ENCODE results near the gene KRT35. TPM values are rescaled to one million over a fixed set of nuclear protein-coding genes. Genes with fewer than 3 reads are reported as not detected.

Gene KRT35
- not detected in 2 replicates for total RNA-seq

GRCh38 chr17:41481036-41481435 lies at the start of gene KRT35:
KRT35 (minus strand) TSS chr17:41481151; CDS start chr17:41481097, 54 bp downstream.

GRCh38 chr17:41518789-41519449 lies 38.0 kb upstream of the KRT35 start, which contains the start of gene KRT15:
KRT15 (minus strand) TSS chr17:41518890; CDS start chr17:41518827, 63 bp downstream.

DNA sequence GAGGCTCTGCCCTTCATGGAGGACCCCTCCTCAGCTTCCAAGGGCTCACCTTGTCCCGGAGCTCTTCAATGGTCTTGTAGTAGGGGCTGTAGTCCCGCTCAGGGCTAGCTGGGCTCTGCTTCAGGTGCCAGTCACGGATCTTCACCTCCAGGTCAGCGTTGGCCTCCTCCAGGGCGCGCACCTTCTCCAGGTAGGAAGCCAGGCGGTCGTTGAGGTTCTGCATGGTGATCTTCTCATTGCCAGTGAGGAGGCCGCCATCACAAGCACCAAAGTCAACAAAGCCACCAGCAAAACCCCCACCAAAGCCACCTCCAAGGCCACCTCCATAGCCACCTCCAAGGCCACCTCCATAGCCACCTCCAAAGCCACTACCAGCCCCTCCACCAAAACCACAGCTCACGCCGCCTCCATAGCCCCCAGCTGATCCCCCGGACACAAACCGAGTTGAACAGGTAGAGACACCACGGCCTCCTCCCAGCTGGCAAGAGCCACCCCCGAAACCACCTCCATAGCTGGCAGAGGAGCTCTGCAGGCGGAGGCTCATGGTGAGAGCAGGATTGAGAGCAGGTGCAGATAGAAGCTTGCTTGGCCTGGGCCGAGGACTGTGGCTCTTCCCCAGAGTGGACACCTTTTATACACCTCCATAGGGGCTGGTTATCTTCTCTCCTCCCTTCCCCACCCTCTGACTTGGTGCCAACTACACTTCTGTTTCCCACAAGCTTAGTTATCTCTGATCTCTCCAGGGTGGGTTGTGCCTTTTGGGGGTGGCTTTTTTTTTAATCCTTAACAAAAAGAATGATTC lies 24.3 kb upstream of the KRT35 start, which contains the start of gene KRT13:
KRT13 (minus strand) TSS at position 606 of the 802 bp plus-strand sequence; CDS start at position 544, 62 bp downstream.

GRCh38 chr17:41489531-41489930 lies 8.6 kb upstream of the KRT35 start, which contains the start of gene KRT36:
KRT36 (minus strand) TSS chr17:41489910; CDS start chr17:41489864, 46 bp downstream.

DNA sequence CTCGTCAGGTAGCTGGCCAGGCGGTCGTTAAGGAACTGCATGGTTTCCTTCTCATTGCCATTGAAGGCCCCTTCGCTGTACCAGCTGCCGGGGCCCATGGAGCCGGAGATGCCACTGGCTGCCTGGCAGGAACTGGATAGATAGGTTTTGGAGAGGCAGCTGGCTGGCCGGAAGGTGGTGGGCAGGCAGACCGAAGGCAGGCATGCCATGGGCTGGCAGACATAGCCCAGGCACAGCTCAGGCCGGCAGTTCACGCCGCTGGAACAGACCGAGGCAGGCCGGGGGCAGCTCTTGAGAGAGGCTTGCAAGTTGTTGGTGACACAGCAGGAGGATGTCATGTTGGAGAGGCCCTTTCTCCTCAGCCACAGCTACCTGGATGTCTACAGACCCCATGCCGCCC lies 14.0 kb downstream of the KRT35 start, which contains the start of gene KRT32:
KRT32 (minus strand) TSS at position 399 of the 400 bp plus-strand sequence; CDS start at position 338, 61 bp downstream.

DNA sequence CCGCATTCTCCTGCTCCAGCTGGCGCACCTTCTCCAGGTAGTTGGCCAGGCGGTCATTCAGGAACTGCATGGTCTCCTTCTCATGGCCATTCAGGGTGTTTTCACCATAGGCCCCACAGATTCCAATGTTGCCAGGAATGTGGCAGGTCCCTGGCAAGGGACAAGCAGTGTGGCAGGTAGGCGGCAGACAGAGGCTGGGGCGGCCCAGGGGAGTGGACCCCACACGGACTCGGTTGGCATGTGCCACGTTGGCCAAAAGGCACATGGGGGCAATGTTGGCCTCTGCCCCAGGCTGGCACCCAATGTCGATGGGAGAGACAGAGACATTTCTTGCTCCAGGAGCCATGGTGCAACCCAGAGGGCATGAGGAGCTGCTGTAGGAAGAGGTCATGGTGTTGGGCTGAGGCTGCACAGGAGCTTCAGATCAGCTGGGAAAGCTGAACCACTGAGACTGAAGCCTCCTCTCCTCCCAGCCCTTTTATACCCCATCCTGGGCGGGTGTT lies 40.4 kb downstream of the KRT35 start, which contains the start of gene KRT38:
KRT38 (minus strand) TSS at position 453 of the 503 bp plus-strand sequence; CDS start at position 391, 62 bp downstream.

Other genes with a start within 250 kb of the KRT35 start
- not detected in 2 replicates for gene KRTAP9-3, start 248.7 kb downstream of the KRT35 start, total RNA-seq
- gene KRTAP9-8, start 243.2 kb downstream of the KRT35 start, total RNA-seq = not detected in 2 replicates
- gene KRTAP9-4, start 231.5 kb downstream of the KRT35 start, total RNA-seq = not detected in 2 replicates
- gene KRTAP9-9, start 225.8 kb downstream of the KRT35 start, total RNA-seq = not detected in 2 replicates
- not detected in 2 replicates for gene KRTAP9-6, start 215.8 kb downstream of the KRT35 start, total RNA-seq
- not detected in 2 replicates for gene KRTAP9-7, start 205.5 kb downstream of the KRT35 start, total RNA-seq
- gene KRTAP29-1, start 178.3 kb downstream of the KRT35 start, total RNA-seq = not detected in 2 replicates
- not detected in 2 replicates for gene KRTAP16-1, start 171.8 kb downstream of the KRT35 start, total RNA-seq
- gene KRTAP17-1, start 165.4 kb downstream of the KRT35 start, total RNA-seq = not detected in 2 replicates
- gene KRT33A, start 130.3 kb downstream of the KRT35 start, total RNA-seq = not detected in 2 replicates
- gene KRT33B, start 111.3 kb downstream of the KRT35 start, total RNA-seq = not detected in 2 replicates
- gene KRT34, start 98.8 kb downstream of the KRT35 start, total RNA-seq = 0.91 TPM in 1 of 2 replicates, not detected in the other
- gene KRT31, start 83.5 kb downstream of the KRT35 start, total RNA-seq = not detected in 2 replicates
- not detected in 2 replicates for gene KRT37, start 56.6 kb downstream of the KRT35 start, total RNA-seq
- gene KRT38, start 40.2 kb downstream of the KRT35 start, total RNA-seq = not detected in 2 replicates
- gene KRT32, start 13.8 kb downstream of the KRT35 start, total RNA-seq = not detected in 2 replicates
- gene KRT36, start 8.8 kb upstream of the KRT35 start, total RNA-seq = not detected in 2 replicates
- not detected in 2 replicates for gene KRT13, start 24.5 kb upstream of the KRT35 start, total RNA-seq
- 0.65 and 1.1 TPM in 2 replicates for gene KRT15, start 37.7 kb upstream of the KRT35 start, total RNA-seq
- 23.1 and 78.7 TPM in 2 replicates for gene KRT19, start 47.2 kb upstream of the KRT35 start, total RNA-seq
- not detected in 2 replicates for gene KRT9, start 90.9 kb upstream of the KRT35 start, total RNA-seq
- not detected in 2 replicates for gene KRT14, start 105.7 kb upstream of the KRT35 start, total RNA-seq
- 0.30 TPM in 1 of 2 replicates, not detected in the other for gene KRT16, start 131.6 kb upstream of the KRT35 start, total RNA-seq
- gene KRT17, start 143.4 kb upstream of the KRT35 start, total RNA-seq = 0.32 and 0.61 TPM in 2 replicates
- gene EIF1, start 207.7 kb upstream of the KRT35 start, total RNA-seq = 93.2 and 112 TPM in 2 replicates
- gene GAST, start 231.2 kb upstream of the KRT35 start, total RNA-seq = not detected in 2 replicates